Breast epithelium (tissue), 3 donors: ENCODE measurements around the gene TMEM91.

Experiments used
- CTCF ChIP-seq, 3 donors: fragments of 450-650 bp; IDR thresholded peaks; one replicate each; pipeline ENCODE4 v1.5.1; 2016 to 2017; ENCODE audit warnings: antibody characterized with exemption in 3 of 3, mild to moderate bottlenecking in 3 of 3, moderate library complexity in 3 of 3
- POLR2A ChIP-seq: fragments of 450-650 bp; IDR thresholded peaks from one replicate; pipeline ENCODE4 v1.6.1; 2016; ENCODE audit warnings: antibody characterized with exemption, mild to moderate bottlenecking, moderate library complexity
- POLR2AphosphoS5 ChIP-seq, 3 donors: sonication (generic); formaldehyde crosslinking; IDR thresholded peaks; one replicate each; pipeline ENCODE4 v1.6.1; 2017; ENCODE audit warnings: antibody characterized with exemption in 3 of 3

DNA sequence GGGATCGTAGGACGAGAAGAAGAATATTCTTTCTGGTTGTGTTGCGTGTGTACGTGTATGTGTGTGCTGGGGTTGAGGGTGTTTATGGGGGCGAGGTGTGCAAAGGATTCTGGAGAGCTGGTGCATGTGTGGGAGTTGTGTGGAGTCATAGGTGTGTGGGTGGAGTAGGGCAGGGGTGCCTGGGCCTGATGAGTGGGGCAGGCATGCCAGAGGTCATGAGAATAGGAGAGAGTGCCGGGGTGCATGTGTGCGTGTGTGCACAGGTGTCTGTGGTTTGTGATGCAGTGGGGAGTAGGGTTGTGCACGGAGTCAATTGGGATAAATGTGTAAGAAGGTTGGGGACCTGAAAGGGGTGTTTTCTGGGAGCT is 649 bp downstream of the TMEM91 start:
- TF ChIP-seq CTCF (IDR thresholded peaks at IDR 0.05) (no peak), POLR2AphosphoS5 (IDR thresholded peaks at IDR 0.05) (no peak), POLR2A (no peak)
